GM21576 (cell line): ENCODE measurements around the gene MVB12B.

Experiments
- ATAC-seq: cut with Tn5 transposase; IDR thresholded peaks from one replicate; pipeline ENCODE4 v1.9.1; 2021; ENCODE audit warnings: mild to moderate bottlenecking, moderate library complexity; ENCODE audit not compliant: unreplicated experiment

MVB12B gene

DNA sequence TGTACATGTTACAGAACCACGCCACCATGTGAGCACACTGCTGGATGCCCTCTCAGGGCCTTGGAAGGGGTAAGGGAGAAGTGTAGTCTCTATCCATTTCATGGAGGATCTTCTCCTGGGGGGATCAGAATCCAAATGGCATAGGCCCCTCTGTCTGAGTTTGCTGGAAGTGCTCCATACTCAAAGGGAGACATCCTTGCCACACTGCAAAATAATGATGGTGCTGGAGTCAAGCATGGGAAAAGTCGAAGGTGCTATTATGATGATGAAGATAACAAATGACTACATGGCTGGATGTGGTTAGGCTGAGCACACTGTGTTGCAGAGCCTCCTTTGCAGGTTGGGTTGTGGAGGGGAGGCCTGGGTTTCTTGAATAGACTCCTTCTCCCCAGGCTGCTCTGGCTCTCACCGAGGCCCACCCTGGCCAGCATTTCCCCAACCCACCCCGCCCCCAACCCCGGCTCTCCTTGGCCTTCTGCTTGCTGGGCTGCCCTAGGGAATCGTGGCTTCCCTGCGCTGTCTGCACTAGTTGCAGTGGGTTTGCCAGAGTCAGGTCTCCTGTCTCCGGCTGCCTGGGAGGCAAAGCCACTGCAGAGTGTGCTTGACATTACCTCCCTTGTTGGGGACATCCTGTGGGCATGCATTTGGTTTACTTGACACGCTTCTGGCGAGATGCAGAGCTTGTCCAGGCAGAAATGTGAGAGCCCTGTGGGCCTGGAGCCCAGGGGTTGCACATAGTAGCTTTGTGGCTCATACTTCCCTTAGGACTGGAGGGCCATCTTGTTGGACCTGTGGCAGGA is 3.0 kb downstream of the MVB12B start:
- ATAC-seq = no peak

DNA sequence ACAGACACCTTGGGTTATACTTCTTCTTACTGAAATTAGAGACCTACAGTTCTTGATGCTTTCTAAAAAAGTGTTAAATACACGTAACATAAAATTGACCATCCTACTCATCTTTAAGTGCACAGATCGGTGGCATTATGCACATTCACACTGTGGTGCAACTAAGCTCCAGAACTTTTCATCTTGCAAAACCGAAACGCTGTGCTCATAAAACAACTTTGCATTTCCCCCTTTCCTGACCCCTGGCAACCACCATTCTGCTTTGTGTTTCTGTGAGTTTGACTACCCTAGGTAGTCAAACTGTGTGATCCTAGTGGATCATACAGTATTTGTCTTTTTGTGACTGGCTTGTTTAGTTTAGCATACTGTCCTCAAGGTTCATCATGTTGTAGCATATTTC is 3.9 kb downstream of the MVB12B start:
- no peak for ATAC-seq

DNA sequence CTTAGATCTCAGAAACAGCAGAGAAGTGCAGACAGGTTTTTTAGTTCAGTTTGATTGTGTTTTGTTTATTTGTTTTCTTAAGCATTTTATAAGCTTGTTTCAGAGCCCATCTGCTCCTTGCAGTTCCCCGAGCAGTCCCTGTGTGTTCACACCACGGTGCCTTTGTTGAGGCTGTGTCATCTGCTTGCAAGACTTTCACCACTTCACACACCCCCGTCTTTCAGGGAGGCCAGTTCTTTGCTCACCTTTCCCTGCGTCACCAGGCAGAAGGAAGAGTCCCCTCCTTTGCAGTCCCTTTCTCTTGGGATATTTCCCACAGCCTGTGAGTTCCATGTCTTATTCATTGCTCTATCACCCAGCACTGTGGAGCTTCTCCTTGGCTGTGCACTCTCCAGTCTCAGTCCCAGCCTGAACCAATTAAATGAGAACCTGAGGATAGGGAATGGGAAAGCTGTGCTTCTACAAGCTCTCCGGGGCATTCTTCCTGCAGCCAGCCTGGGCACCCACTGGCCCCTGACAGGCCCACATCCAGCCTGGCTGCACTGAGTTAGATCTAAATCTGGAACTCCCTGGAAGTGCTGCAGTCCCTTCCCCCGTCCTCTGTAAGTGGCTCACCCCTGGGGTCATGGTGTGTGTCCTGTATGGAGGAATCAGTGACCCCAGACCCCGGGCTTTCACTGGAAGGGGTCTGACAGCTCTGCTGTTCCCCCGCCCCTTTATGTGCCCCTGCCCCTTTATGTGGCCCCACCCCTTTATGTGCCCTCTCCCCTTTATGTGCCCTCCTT is 5.5 kb downstream of the MVB12B start:
- ATAC-seq = no peak

DNA sequence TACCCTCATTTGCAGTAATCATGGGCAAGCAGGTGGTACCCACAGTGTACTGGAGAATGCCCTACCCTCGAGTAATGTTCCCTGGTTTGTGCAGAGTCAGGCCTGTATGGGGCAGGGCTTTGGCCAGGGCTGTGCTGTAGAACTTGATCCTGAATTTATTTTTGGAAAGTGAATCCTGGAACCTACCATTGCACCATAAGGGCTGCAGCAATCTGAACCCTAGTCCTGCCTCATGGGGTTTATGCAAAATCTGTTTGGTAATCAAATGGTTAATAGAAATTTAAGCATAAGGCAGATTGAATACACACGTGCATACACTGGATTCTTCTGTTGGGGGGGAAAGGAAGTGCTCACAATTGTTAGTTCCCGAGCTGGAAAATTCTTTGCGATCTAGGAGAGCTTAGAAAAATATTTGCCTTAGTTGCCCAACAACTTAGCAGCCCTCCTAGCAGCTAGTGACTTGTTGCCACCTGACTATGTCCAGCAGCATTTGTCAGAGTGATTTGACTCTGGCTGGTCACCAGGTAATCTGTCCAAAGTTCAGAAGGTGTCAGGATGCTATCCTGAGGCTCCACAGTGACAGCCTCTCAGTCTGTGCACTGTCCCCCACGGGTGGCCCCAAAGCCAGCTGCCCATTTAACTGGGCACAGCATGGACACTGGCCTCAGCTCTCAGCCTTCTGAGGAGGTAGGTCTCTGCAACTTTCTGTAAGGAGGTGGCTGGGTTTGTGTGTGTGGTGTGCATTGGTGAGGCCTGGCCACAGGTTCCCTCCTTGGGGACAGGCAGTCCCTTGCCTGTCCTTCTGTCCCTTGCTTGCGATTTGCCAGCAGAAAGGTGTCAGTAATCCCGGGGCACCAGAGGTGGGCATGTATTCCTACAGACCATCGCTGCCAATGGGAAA is 8.3 kb downstream of the MVB12B start:
- ATAC-seq = no peak

DNA sequence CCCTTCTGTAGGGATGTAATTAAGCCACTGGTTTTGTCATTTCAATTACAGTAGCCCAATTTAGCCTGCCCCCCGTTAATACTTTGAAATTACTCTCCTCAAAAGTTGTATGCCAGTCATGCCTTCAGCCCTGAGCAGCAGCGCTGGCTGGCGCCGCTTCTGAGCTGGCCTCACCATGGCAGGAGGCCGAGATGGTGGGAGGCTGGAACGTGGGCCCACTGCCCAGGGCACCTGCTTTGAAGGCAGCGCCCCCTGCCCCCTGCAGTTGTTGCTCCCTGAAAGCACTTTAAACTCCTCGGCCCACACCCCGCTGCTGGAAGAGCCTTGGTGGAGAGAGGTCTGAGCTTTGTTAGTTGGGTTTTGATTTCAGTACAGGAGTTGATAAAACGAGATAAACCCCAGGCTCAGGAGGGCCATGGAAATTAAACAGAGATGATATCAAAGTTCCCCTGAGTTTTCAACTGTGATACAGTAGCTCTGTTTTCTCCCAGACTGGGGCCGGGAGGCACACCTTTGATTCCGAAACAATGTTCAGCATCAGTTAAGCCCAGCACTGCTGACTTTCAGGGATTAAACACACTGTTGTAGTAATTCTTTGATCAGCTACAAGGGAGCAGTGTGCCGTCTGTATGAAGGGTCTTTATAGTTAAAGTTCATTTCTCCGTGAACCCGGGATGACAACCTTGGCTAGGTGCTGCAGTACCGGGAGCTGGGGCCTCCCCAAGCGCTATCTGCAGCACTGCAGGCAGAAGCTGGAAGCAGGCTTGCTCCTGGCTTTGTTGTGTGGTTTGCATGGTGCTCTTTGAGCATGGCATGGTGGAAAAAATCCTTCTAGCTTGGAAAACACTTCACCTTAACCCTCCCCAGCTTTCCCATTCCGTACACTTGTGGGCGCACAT is 9.5 kb downstream of the MVB12B start:
- ATAC-seq = no peak

DNA sequence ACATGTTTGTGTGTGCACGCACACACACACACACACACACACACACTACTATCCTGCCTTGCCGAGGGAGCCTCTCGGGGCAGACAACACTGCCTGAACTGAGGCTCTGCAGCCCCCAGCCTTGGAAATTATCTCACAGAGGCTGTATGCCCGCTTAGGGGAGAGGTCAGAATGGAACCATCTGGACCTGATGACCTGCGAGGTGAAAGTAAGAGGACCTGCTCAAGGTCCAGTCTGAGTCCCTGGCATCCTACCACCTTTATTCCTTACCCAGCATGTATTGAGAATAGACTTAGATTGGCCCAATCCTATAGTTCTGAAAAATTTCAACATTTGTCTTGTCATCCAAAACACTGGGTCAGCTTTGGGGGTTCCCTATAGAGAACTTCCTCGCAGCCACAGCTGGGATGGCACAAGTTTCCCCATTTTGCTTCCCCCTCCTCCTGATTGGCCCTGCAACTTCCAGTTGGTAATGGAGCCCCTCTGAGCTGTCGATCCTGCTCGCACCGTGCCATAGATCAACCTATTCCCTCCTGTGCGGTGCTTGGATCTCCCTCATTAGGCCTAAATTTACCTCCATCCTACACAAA is 10.2 kb downstream of the MVB12B start:
- no peak for ATAC-seq

DNA sequence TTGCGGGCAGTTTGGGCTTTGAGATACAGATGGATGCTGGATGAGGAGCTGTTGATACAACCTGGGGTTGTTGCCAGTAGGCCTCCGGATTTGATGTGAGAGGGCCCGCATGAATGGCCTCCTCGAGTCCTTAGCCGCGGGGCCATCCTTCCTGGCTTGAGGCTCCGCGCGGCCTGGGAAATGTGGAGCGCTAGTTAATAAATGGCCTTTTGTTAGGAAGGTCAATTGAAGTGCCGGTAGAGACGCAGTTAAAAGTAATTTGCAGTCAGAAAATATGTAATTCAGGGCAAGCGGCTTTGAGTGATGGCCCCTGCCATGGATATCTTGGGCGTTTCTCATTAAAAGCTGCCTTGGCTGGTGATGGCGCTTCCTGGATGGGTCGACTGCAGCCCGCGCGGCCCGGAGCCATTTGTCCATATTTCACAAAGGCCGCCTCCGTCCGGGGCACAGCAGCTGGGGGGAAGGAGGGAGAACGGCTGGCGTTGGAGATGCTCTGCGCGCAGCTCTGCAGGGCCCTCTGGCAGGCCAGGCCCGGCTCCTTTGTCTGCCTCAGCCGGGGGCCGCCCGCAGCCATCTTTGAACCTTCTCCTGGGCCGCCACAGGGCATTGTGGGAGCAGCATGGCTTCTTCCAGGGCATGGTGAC is 11.2 kb downstream of the MVB12B start:
- no peak for ATAC-seq

DNA sequence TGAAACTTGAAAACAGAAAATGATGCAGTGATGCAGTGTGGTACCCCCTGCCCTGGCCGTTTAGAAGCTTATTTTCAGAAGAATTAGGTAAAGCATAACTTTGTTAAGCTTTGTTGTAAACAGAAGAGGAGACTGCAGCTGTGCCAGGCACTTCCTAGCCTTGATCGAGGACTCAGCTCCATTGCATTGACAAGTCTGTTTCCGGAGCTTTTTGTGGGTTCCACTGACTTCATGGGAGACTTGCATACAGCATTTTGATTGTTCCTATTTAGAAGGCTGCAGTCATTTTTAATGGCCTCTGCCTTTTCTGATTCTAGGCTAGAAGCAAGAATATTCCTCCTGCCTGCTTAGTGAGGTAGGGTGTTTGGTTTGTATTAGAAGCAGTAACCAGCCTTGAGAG is 12.3 kb downstream of the MVB12B start:
- ATAC-seq = no peak

DNA sequence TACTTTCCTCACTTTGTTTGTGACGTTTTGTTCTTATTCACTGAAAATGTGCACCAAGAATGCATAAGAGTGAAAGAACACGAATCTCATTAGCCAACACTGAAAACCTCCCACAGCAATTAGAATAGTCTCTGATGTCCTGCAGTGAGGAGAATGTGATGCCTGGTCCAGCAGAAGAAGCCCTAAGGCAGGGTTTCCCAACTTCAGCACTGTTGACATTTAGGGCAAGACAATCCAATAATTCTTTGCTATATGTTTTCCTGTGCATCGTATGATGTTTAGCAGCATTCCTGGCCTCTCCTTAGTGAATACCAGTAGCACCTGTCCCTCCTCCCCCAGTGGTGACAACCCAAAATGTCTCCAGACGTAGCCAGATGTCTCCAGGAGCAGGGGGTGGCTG is 14.8 kb downstream of the MVB12B start:
- no peak for ATAC-seq

DNA sequence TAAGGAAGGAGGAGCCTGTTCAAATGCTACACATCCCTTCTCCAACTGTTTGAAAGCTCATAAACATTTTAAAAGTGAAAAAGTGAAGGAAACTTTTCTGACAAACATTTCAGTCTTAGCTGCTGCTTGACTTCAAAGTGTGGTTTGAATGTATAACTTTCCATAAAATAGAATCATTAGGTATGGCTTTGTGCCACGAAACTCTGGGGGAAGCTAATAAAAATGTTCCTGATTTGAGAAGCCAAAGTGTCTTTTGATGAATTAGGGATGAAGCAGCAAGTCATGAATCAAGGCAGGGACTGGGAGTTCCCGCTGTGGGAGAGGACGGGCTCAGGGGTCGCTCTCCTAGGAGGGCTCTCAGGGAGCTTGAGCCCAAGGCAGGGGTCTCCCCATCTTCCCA is 15.3 kb downstream of the MVB12B start:
- no peak for ATAC-seq

DNA sequence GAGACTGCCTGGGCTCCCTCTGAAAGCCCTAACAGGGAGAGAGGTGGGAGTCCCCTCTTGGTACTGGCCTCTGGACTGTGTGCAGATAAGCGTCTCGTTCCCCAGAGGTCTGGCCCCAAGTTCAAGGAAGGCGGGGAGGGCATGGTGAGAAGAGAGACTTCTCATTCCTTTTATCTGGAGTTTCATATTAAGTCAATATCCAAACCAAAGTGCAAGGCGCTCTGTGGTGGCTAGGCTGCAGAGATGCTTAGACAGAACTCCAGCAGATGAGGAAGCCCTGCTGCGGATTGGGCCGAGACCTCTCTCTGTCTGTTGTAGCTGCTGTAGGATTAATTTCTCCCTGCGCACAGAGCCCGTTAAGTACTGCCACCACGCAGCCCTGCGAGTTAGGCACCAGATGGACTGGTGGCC is 16.0 kb downstream of the MVB12B start:
- ATAC-seq = no peak

DNA sequence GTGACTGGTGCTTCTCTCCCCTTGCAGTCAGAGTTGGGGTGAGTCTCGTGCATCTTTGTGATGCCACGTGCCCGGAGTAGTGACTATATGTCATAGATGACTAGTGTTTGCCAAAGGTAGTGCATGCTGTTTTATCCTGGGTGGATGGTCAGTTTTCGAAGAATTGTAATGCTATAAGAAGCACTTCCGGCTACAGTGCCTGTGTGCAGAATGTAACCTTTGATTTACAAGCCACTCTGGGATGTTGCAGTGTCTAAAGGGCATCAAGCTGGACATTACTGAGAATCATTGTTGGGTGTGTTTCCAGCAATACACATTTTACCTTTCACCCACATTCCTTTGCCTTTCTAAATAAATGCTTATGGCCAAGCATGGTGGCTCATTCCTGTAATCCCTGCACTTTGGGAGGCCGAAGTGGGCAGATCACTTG is 16.7 kb downstream of the MVB12B start:
- ATAC-seq = no peak

DNA sequence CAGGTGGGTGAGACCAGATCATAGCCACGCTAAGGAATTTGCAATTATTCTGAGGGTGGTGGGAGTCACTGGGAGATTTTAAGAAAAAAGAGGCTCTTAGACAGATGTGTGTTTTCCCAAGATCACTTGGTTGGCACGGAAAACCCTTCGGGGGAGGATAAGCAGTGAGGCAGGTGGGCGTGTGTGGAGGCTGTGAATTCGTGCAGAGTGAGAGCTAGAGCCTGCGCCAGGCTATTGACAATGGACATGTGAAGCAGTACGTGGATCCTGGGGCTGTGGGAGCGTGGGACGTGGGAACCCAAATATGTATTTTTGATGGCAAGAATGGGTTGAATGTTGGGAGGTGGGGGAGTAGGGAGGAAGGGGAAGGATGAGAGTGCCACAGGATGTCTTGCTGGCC is 19.4 kb downstream of the MVB12B start:
- ATAC-seq = no peak

DNA sequence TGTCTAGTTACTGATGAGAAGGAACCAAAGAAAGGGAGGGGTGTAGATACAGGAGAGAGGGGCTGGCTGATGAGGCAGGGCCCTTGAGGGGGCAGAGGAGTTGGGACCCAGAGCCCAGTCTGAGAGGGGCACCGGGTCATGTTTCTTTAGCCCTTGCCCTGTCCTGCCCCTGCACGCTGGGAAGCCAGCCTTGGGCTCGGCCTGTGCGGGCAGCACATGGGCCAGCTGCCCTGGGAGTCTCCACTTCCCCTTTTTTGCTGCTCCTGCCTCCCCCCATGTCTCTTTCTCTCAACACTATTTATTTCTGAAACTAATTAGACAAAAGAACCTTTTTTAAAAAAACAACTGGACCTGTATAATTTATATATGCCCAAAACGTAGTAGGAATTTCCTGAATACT is 20.5 kb downstream of the MVB12B start:
- ATAC-seq = no peak

DNA sequence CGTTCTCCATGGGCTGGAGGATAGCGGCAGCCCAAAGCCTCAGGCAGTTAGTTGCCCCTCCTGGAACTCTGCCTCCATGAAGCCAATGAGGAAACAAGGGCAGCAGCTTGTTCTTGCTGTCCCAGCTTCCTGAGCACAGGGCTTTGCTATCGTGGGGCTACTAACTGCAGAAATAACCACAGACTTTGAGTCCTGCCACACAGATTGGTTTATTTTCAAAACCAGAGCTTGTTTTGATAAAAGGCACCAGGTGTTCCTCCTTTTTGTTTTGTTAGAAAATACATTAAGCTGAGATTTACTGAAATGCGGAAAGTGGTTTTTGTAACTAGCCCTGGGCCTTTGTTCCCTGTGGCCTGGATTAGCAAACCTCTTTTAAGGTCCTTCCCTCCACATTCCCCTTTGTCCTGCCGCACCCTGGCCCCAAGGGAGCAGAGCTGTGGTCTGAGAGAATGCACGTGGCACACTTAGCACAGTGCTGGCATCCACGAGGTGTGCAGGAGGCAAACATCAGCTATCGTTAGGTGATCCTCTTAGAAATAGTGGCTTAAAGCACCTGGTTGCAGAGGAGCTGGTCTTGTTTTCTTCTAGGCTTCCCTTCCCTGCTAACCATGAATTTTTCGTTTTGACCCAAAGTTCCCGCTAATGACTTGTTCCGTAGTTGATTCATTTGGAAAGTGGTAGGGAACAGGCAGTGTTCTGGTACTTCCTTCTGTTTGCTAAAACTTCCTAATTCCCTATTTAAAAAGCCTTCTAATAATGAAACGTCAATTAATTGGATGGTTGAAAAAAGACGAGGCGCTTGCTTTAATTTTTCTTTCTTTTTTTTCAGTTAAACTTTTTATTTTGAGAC is 21.5 kb downstream of the MVB12B start:
- ATAC-seq = no peak

DNA sequence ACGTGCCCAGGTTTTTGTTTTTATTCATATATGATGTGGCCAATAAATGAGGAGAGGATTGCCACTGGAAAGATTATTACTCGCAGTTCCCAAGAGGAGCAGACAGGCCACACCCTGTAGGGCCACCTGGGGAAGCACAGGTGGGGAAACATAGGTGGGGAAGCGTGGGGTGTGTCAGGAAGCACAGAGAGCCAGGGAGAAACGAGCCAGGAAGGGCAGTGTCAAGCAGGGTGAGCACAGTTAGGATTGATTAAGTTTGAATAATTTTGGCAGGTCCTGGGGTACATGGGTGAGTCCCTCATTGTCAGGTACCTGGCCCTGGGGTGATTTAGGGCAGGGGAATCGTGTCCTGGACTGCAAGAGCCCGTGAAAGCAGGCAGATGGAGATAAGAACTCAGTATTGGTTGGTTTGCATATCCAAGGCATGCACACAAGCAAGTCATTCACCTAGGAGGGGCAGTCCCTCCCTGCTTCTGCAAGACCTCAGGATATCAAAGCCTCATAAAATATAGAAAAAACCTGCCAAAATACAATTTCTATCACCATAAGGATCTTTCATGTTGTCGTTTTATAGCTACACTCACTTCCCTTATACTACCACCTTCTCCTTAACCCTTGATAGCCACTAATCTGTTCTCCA is 22.4 kb downstream of the MVB12B start:
- no peak for ATAC-seq

DNA sequence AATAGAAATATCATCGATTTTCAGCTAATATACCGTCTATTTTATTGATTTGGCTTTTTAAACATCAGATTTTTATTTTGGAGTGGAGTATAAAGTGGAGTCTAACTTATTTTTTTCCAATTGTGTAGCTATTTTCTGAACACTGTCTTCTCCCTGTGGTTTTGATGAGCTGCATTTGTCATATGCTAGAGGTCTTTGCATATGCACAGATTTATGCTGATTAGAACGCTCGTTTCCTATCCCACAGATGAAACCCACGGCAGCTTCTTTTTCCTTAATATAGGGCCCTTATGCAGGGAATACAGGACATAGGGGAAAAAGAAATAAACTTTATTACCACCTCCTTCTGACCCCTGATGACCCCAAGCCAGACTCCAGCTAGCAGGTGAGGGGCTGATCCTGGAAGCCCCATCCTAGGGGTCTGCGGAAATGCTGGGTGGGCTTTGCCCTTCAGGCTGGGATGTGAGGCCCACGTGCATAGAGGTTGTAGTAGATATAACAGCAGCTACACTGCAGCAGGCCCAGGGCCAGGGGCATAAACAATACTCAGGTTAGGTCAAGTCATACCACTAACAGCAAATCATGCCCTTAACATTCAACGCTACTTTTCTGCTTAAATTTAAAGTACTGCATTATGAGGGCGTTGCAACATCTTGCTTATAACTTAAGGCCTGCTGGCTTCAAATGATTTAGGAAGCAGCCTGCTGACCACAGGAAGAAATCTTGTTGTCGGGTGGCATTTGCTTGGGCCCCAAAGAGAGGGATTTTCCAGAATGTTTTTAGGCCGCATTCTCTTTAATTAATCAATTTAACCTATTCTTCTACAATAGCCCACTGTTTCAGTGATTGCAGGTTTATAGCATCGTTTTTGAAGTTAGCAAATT is 28.5 kb downstream of the MVB12B start:
- no peak for ATAC-seq
